OCI-LY3 (cell line): ENCODE data around the gene FAT3.

Experiments used
- CTCF ChIP-seq: fragments of 200-600, 300-600 bp; sonication (generic); IDR thresholded peaks from 2 replicates; pipeline ENCODE4 v1.5.1; 2014; ENCODE audit warnings: antibody characterized with exemption, low read length, low read depth
- EZH2phosphoT487 ChIP-seq: fragments of 200-600 bp; shearing (Covaris generic); IDR thresholded peaks from 2 replicates; pipeline ENCODE4 v1.6.1; 2018; ENCODE audit warnings: antibody characterized with exemption, mixed run types, low read depth

GRCh38 chr11:92225568-92226330, 1.1 kb downstream of the FAT3 start:
- TF ChIP-seq CTCF (no peak), EZH2phosphoT487 (no peak)
